ENCODE results near the gene KCNJ1. TPM values are rescaled to one million over a fixed set of nuclear protein-coding genes. Genes with fewer than 3 reads are reported as not detected.

Gene KCNJ1
- total RNA-seq, 2 experiments from 2014 or later: 0.06 to 0.11 TPM

- intact Hi-C loops (cut with micrococcal nuclease; ENCODE audit: unreplicated experiment): no loop called here
- no peak overlapping the region for H3K4me2 ChIP-seq (ENCODE audit: low read length)
- no peaks in the 10 kb centered on the region for H3K4me1 ChIP-seq (ENCODE audit: insufficient read depth, low read length, poor library complexity, severe bottlenecking)
- ChIA-PET POLR2A (interaction anchor here (0.5 kb wide), 1 partner anchor 87 kb away, joined by 3 read pairs; no protein-coding TSS in a partner anchor), CTCF (ENCODE audit: unreplicated experiment) (no interaction called here)
- no TSS peak for BruUV-seq (replicated peaks)
- H3K4me3 ChIP-seq (ENCODE audit: low read depth, low read length, poor library complexity, severe bottlenecking): no peak overlapping the region
- no peaks in the 10 kb centered on the region for H3K9me2 ChIP-seq (ENCODE audit: insufficient read depth, low read length)
- no peak overlapping the region for H2AFZ ChIP-seq (ENCODE audit: low read length)
- H4K20me1 ChIP-seq (ENCODE audit: insufficient read depth, low read length): no peaks in the 10 kb centered on the region
- no peaks in the 10 kb centered on the region for H3K36me3 ChIP-seq (ENCODE audit: insufficient read depth, low read length)
- H3K27ac ChIP-seq (ENCODE audit: low read depth, low read length, poor library complexity, severe bottlenecking): no peak overlapping the region
- H3K79me2 ChIP-seq (ENCODE audit: insufficient read depth, low read depth, low read length): no peaks in the 10 kb centered on the region
- no peak for DNase-seq (ENCODE audit: low spot score)
- TF ChIP-seq EZH2phosphoT487 (IDR thresholded peaks at IDR 0.05; ENCODE audit: borderline replicate concordance, low read depth, low read length): no peak
- TF ChIP-seq, protein P1, sequence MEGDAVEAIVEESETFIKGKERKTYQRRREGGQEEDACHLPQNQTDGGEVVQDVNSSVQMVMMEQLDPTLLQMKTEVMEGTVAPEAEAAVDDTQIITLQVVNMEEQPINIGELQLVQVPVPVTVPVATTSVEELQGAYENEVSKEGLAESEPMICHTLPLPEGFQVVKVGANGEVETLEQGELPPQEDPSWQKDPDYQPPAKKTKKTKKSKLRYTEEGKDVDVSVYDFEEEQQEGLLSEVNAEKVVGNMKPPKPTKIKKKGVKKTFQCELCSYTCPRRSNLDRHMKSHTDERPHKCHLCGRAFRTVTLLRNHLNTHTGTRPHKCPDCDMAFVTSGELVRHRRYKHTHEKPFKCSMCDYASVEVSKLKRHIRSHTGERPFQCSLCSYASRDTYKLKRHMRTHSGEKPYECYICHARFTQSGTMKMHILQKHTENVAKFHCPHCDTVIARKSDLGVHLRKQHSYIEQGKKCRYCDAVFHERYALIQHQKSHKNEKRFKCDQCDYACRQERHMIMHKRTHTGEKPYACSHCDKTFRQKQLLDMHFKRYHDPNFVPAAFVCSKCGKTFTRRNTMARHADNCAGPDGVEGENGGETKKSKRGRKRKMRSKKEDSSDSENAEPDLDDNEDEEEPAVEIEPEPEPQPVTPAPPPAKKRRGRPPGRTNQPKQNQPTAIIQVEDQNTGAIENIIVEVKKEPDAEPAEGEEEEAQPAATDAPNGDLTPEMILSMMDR (conservative IDR thresholded peaks at IDR 0.05; ENCODE audit: low read length): no peak
- no peaks in the 10 kb centered on the region for H3K9me3 ChIP-seq (ENCODE audit: low read length)
Observed at GRCh38 chr11:128872594-128872993, 5.5 kb upstream of the KCNJ1 start.

DNA sequence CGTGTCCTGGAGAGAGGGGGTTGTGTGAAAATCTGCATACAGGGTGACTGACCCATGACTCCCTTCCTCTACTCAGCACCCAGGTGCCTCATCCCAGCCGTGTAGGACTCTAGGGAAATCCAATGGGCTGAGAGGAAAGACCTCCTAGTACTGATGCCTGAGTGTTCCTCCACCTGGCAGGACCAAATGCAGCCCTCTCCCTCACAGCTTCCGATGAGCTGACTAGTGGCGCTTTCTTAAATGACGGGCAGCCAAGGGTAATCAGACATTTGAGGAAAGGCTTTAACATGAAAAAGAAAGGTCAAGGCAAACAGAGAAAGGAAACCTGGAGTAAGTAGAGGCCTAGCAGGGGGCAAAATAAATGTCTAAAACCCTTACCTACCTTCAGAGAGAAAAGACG is 5.0 kb upstream of the KCNJ1 start:
- H3K36me3 ChIP-seq (ENCODE audit: insufficient read depth, low read length): no peaks in the 10 kb centered on the region
- H3K79me2 ChIP-seq (ENCODE audit: insufficient read depth, low read depth, low read length): no peaks in the 10 kb centered on the region
- H2AFZ ChIP-seq (ENCODE audit: low read length): no peak overlapping the region
- no peaks in the 10 kb centered on the region for H3K9me3 ChIP-seq (ENCODE audit: low read length)
- DNase-seq (ENCODE audit: low spot score): no peak
- TF ChIP-seq, protein P1 (conservative IDR thresholded peaks at IDR 0.05; ENCODE audit: low read length): no peak
- TF ChIP-seq EZH2phosphoT487 (IDR thresholded peaks at IDR 0.05; ENCODE audit: borderline replicate concordance, low read depth, low read length): no peak
- H3K4me1 ChIP-seq (ENCODE audit: insufficient read depth, low read length, poor library complexity, severe bottlenecking): no peaks in the 10 kb centered on the region
- ChIA-PET CTCF (ENCODE audit: unreplicated experiment) (no interaction called here), POLR2A (no interaction called here)
- intact Hi-C loops (cut with micrococcal nuclease; ENCODE audit: unreplicated experiment): no loop called here
- H3K4me2 ChIP-seq (ENCODE audit: low read length): no peak overlapping the region
- H3K4me3 ChIP-seq (ENCODE audit: low read depth, low read length, poor library complexity, severe bottlenecking): no peak overlapping the region
- no peaks in the 10 kb centered on the region for H4K20me1 ChIP-seq (ENCODE audit: insufficient read depth, low read length)
- H3K9me2 ChIP-seq (ENCODE audit: insufficient read depth, low read length): no peaks in the 10 kb centered on the region
- BruUV-seq (replicated peaks): no TSS peak
- no peak overlapping the region for H3K27ac ChIP-seq (ENCODE audit: low read depth, low read length, poor library complexity, severe bottlenecking)

DNA sequence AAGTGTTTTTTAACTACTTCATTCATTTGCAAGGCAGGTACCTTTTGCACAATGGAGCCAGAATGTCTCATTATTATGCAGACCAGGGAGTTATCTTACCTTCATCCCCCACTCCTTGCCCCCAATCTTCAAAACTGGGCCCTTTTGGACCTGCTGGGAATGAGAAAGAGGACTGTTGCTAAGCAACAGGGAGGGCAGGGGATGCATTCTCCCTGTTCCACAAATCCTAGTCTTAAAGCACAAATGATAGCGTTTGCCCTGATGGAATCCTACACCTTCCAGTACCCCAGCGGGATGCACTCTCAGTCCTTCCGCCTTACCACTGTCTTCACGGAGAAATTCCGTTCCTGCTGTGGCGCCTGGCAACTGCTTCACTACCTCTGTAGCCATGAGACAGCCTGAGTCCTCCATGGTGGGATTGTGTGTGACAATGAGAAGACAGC is 4.1 kb upstream of the KCNJ1 start:
- Histone ChIP-seq H3K9me3 (ENCODE audit: low read length) (no peaks in the 10 kb centered on the region), H2AFZ (ENCODE audit: low read length) (no peak overlapping the region), H3K36me3 (ENCODE audit: insufficient read depth, low read length) (no peaks in the 10 kb centered on the region), H3K4me1 (ENCODE audit: insufficient read depth, low read length, poor library complexity, severe bottlenecking) (no peaks in the 10 kb centered on the region), H4K20me1 (ENCODE audit: insufficient read depth, low read length) (no peaks in the 10 kb centered on the region), H3K9me2 (ENCODE audit: insufficient read depth, low read length) (no peaks in the 10 kb centered on the region), H3K79me2 (ENCODE audit: insufficient read depth, low read depth, low read length) (no peaks in the 10 kb centered on the region), H3K27ac (ENCODE audit: low read depth, low read length, poor library complexity, severe bottlenecking) (no peak overlapping the region), H3K4me3 (ENCODE audit: low read depth, low read length, poor library complexity, severe bottlenecking) (no peak overlapping the region), H3K4me2 (ENCODE audit: low read length) (no peak overlapping the region)
- CTCF ChIA-PET (ENCODE audit: unreplicated experiment): no interaction called here
- TF ChIP-seq, protein P1 (conservative IDR thresholded peaks at IDR 0.05; ENCODE audit: low read length): no peak
- no peak for TF ChIP-seq EZH2phosphoT487 (IDR thresholded peaks at IDR 0.05; ENCODE audit: borderline replicate concordance, low read depth, low read length)
- intact Hi-C loops (cut with micrococcal nuclease; ENCODE audit: unreplicated experiment): no loop called here
- DNase-seq (ENCODE audit: low spot score): no peak
- no TSS peak for BruUV-seq (replicated peaks)
- POLR2A ChIA-PET: no interaction called here
